ENCODE data around the gene SPATA13. TPM values are rescaled to one million over a fixed set of nuclear protein-coding genes. Genes with fewer than 3 reads are reported as not detected.
"Not testable (repeated sequence)": the region's sequence is repeated elsewhere in the genome, so short reads cannot be mapped to it uniquely, and the experiment has no call there.

The SPATA13 gene
- total and polyA plus RNA-seq, 8 donors = 3.6 to 156 (median 48.6) TPM

DNA sequence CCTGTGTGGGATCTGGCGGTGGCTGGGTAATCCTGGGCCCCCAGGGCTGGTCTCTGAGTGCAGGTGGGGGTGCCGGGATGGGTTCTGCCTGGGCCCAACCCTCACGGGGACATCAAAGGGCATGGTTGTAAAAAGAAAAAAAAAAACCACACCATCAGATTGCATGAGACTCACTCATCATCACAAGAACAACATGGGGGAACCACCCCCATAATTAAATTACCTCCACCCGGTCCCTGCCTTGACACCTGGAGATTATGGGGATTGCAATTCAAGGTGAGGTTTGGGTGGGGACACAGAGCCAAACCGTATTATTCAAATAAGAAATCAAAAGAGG, 163.2 kb downstream of the SPATA13 start:
- H3K4me3 ChIP-seq = no peak overlapping the region
- no peak overlapping the region for H3K27ac ChIP-seq
- H3K4me1 ChIP-seq = peaks cover 0 to 7% (median 0%) of the 10 kb centered on the region in 4 donors
- TF ChIP-seq EP300 (IDR thresholded peaks at IDR 0.05) (no peak), POLR2AphosphoS5 (IDR thresholded peaks at IDR 0.05) (no peak)
- peaks cover 3 to 33% (median 4%) of the 10 kb centered on the region in 3 donors for H3K27me3 ChIP-seq
- no peaks in the 10 kb centered on the region for H3K36me3 ChIP-seq
- no peaks in the 10 kb centered on the region for H3K9me3 ChIP-seq
- DNase-seq = no peak
- intact Hi-C loops (cut with DNase I; ENCODE audit: low total_unique reads) = no loop called here
- WGBS, 5 donors = 59 to 73% (median 65%) methylated on average over 3 to 5 of the region's 5 CpGs

DNA sequence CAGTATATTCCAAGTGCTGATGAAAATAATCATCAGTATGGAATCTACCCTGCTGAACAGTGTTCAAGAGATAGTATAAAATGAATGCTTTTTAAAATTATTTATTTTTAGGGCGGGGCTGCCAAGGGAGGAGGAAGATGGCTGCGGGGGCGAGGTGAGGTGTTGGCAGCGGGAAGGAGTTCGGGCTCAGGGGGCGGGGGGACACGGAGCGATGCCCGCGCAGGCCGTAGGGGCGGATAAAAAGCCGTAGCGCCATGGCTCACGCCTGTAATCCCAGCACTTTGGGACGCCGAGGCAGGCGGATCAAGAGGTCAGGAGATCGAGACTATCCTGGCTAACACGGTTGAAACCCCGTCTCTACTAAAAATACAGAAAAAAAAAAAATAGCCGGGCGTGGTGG, 167.1 kb downstream of the SPATA13 start:
- H3K27ac ChIP-seq; H3K4me3 ChIP-seq; H3K4me1 ChIP-seq; H3K9me3 ChIP-seq; H3K36me3 ChIP-seq; intact Hi-C loops (cut with DNase I; ENCODE audit: low total_unique reads); DNase-seq: not testable (repeated sequence)
- peaks cover 3 to 33% (median 4%) of the 10 kb centered on the region in 3 donors for H3K27me3 ChIP-seq
- 69 to 87% (median 78%) methylated on average over 23 of the region's 23 CpGs for WGBS, 5 donors

DNA sequence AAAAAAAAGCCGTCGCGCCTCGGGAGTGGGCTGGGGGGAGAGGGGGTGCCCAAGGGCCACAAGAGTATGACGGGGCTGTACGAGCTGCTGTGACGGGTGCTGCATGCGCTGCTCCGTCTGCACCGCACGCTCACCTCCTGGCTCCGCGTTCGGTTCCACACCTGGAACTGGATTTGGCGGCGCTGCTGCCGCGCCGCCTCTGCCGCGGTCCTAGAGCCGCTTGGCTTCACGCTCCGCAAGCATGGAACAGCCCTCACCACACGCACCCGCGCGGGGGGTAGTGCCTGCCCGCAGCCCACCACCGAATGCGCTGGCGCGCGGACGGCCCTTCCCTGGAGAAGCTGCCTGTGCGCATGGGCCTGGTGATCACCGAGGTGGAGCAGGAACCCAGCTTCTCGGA, 167.6 kb downstream of the SPATA13 start:
- H3K36me3 ChIP-seq = no peaks in the 10 kb centered on the region
- H3K27ac ChIP-seq = no peak overlapping the region
- intact Hi-C loops (cut with DNase I; ENCODE audit: low total_unique reads) = no loop called here
- H3K9me3 ChIP-seq = no peaks in the 10 kb centered on the region
- DNase-seq = no peak
- 11 to 27% (median 13%) methylated on average over 29 to 35 of the region's 38 CpGs for WGBS, 5 donors
- peak overlapping the region in 2 of 4 donors; percentile 3 to 24 for H3K4me3 ChIP-seq
- TF ChIP-seq, protein P1, sequence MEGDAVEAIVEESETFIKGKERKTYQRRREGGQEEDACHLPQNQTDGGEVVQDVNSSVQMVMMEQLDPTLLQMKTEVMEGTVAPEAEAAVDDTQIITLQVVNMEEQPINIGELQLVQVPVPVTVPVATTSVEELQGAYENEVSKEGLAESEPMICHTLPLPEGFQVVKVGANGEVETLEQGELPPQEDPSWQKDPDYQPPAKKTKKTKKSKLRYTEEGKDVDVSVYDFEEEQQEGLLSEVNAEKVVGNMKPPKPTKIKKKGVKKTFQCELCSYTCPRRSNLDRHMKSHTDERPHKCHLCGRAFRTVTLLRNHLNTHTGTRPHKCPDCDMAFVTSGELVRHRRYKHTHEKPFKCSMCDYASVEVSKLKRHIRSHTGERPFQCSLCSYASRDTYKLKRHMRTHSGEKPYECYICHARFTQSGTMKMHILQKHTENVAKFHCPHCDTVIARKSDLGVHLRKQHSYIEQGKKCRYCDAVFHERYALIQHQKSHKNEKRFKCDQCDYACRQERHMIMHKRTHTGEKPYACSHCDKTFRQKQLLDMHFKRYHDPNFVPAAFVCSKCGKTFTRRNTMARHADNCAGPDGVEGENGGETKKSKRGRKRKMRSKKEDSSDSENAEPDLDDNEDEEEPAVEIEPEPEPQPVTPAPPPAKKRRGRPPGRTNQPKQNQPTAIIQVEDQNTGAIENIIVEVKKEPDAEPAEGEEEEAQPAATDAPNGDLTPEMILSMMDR (IDR thresholded peaks at IDR 0.05) = no peak
- TF ChIP-seq POLR2AphosphoS5 (IDR thresholded peaks at IDR 0.05) (no peak), POLR2A (IDR thresholded peaks at IDR 0.05) (no peak), EP300 (IDR thresholded peaks at IDR 0.05) (no peak)
- peaks cover 3 to 29% (median 4%) of the 10 kb centered on the region in 3 donors for H3K27me3 ChIP-seq
- peaks cover 0 to 7% (median 0%) of the 10 kb centered on the region in 4 donors for H3K4me1 ChIP-seq

DNA sequence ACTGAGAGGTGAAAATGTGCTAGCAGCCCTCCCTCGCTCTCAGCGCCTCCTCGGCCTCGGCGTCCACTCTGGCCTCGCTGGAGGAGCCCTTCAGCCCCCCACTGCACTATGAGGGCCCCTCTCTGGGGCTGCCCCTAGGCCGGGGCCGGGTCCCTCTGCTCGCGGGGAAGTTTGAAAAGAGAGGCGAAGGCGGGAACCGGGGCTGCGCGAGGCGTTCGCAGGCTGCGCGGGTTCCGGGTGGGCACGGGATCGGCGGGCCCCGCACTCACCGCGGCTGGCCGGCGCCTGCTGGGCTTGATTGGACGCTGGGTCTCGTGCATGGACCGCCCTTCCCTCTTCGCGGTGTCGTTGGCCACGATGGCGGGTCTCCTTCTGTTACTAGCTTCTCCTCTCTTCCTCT, 178.2 kb downstream of the SPATA13 start:
- Histone ChIP-seq H3K36me3 (no peaks in the 10 kb centered on the region), H3K27ac (no peak overlapping the region), H3K9me3 (peaks cover 0 to 7% (median 3%) of the 10 kb centered on the region in 4 donors), H3K4me1 (peaks cover 0 to 4% (median 0%) of the 10 kb centered on the region in 4 donors), H3K27me3 (peaks cover 0 to 8% (median 0%) of the 10 kb centered on the region in 3 donors), H3K4me3 (no peak overlapping the region)
- DNase-seq = no peak
- WGBS, 5 donors = 92 to 96% (median 95%) methylated on average over 36 of the region's 36 CpGs
- intact Hi-C loops (cut with DNase I; ENCODE audit: low total_unique reads) = no loop called here
- TF ChIP-seq, protein P1 (IDR thresholded peaks at IDR 0.05) = no peak
- TF ChIP-seq POLR2AphosphoS5 (IDR thresholded peaks at IDR 0.05) (no peak), POLR2A (IDR thresholded peaks at IDR 0.05) (no peak), EP300 (IDR thresholded peaks at IDR 0.05) (no peak)

GRCh38 chr13:24339937-24340607, 179.6 kb downstream of the SPATA13 start:
- TF ChIP-seq POLR2A (IDR thresholded peaks at IDR 0.05) = no peak
- WGBS, 5 donors = 62 to 83% (median 78%) methylated on average over 24 to 35 of the region's 35 CpGs
- DNase-seq = no peak
- H3K27me3 ChIP-seq = peaks cover 0 to 8% (median 0%) of the 10 kb centered on the region in 3 donors
- no peak overlapping the region for H3K27ac ChIP-seq
- intact Hi-C loops (cut with DNase I; ENCODE audit: low total_unique reads) = no loop called here
- H3K9me3 ChIP-seq = peaks cover 0 to 7% (median 3%) of the 10 kb centered on the region in 4 donors
- peaks cover 0 to 4% (median 0%) of the 10 kb centered on the region in 4 donors for H3K4me1 ChIP-seq
- no peaks in the 10 kb centered on the region for H3K36me3 ChIP-seq
- H3K4me3 ChIP-seq = no peak overlapping the region

GRCh38 chr13:24340608-24340955, 180.1 kb downstream of the SPATA13 start:
- H3K9me3 ChIP-seq = peaks cover 0 to 7% (median 3%) of the 10 kb centered on the region in 4 donors
- H3K4me3 ChIP-seq = no peak overlapping the region
- H3K4me1 ChIP-seq = peaks cover 0 to 4% (median 0%) of the 10 kb centered on the region in 4 donors
- intact Hi-C loops (cut with DNase I; ENCODE audit: low total_unique reads) = no loop called here
- whole genome bisulfite sequencing, 5 donors = 69 to 95% (median 87%) methylated on average over 8 to 26 of the region's 26 CpGs
- peaks cover 0 to 8% (median 0%) of the 10 kb centered on the region in 3 donors for H3K27me3 ChIP-seq
- no peak for DNase-seq
- no peaks in the 10 kb centered on the region for H3K36me3 ChIP-seq
- TF ChIP-seq POLR2A (IDR thresholded peaks at IDR 0.05) (no peak), POLR2AphosphoS5 (IDR thresholded peaks at IDR 0.05) (no peak), EP300 (IDR thresholded peaks at IDR 0.05) (no peak)
- TF ChIP-seq, protein P1 (IDR thresholded peaks at IDR 0.05) = no peak
- no peak overlapping the region for H3K27ac ChIP-seq

Data from stomach (tissue), 9 donors.